Measurements from ENCODE around the gene SARNP.

Gene SARNP

GRCh38 chr12:55757701-55758100 lies 59.8 kb downstream of the SARNP start:
- DNase-seq (ENCODE audit: low spot score in 2 of 2), result no peak
- H3K36me3 ChIP-seq (replicated peaks), result peaks cover 58% of the 10 kb centered on the region
- in situ Hi-C loops (cut with MboI; ENCODE audit: low sequenced_read_pairs), result no loop called here

GRCh38 chr12:55755246-55755645 lies 62.3 kb downstream of the SARNP start:
- H3K9me3 ChIP-seq, result no peaks in the 10 kb centered on the region
- peaks cover 75% of the 10 kb centered on the region for H3K36me3 ChIP-seq (replicated peaks)
- H3K4me1 ChIP-seq, result no peaks in the 10 kb centered on the region; the same call in 1 of the 2 replicates
- no peak for DNase-seq (ENCODE audit: low spot score in 2 of 2)
- in situ Hi-C loops (cut with MboI; ENCODE audit: low sequenced_read_pairs), result no loop called here
- H3K4me3 ChIP-seq, result no peak overlapping the region
- H3K27me3 ChIP-seq (ENCODE audit: low read depth), result no peaks in the 10 kb centered on the region

More at GRCh38 chr12:55757701-55758100, 59.8 kb downstream of the SARNP start:
- H3K4me3 ChIP-seq, result no peak overlapping the region
- H3K27me3 ChIP-seq (ENCODE audit: low read depth), result no peaks in the 10 kb centered on the region
- H3K4me1 ChIP-seq, result no peaks in the 10 kb centered on the region; the same call in 1 of the 2 replicates
- H3K9me3 ChIP-seq, result no peaks in the 10 kb centered on the region

GRCh38 chr12:55748230-55748993 lies 69.1 kb downstream of the SARNP start:
- H3K4me1 ChIP-seq, result peaks cover 18% of the 10 kb centered on the region
- no peak for DNase-seq (ENCODE audit: low spot score in 2 of 2)
- in situ Hi-C loops (cut with MboI; ENCODE audit: low sequenced_read_pairs), result no loop called here
- H3K27me3 ChIP-seq (ENCODE audit: low read depth), result no peaks in the 10 kb centered on the region
- no peak overlapping the region for H3K4me3 ChIP-seq
- no peaks in the 10 kb centered on the region for H3K9me3 ChIP-seq
- peaks cover 46% of the 10 kb centered on the region for H3K36me3 ChIP-seq (replicated peaks)

GRCh38 chr12:55746913-55747231 lies 70.7 kb downstream of the SARNP start:
- no peaks in the 10 kb centered on the region for H3K27me3 ChIP-seq (ENCODE audit: low read depth)
- peaks cover 31% of the 10 kb centered on the region for H3K36me3 ChIP-seq (replicated peaks)
- peaks cover 22% of the 10 kb centered on the region for H3K4me1 ChIP-seq
- in situ Hi-C loops (cut with MboI; ENCODE audit: low sequenced_read_pairs), result no loop called here
- H3K4me3 ChIP-seq, result no peak overlapping the region
- DNase-seq (ENCODE audit: low spot score in 2 of 2), result peak in 1 of 2 experiments; percentile 84
- H3K9me3 ChIP-seq, result no peaks in the 10 kb centered on the region

GRCh38 chr12:55746174-55746912 lies 71.2 kb downstream of the SARNP start:
- H3K9me3 ChIP-seq, result no peaks in the 10 kb centered on the region
- peaks cover 22% of the 10 kb centered on the region for H3K4me1 ChIP-seq
- peak overlapping the region; percentile 23 for H3K4me3 ChIP-seq
- in situ Hi-C loops (cut with MboI; ENCODE audit: low sequenced_read_pairs), result no loop called here
- peaks cover 26% of the 10 kb centered on the region for H3K36me3 ChIP-seq (replicated peaks)
- H3K27me3 ChIP-seq (ENCODE audit: low read depth), result no peaks in the 10 kb centered on the region
- no peak for DNase-seq (ENCODE audit: low spot score in 2 of 2)

GRCh38 chr12:55745361-55746173 lies 72.0 kb downstream of the SARNP start:
- peak; percentile 92 to 99 for DNase-seq (ENCODE audit: low spot score in 2 of 2)
- H3K36me3 ChIP-seq (replicated peaks), result peaks cover 18% of the 10 kb centered on the region
- in situ Hi-C loops (cut with MboI; ENCODE audit: low sequenced_read_pairs), result no loop called here
- H3K9me3 ChIP-seq, result no peaks in the 10 kb centered on the region
- peaks cover 22% of the 10 kb centered on the region for H3K4me1 ChIP-seq
- peak overlapping the region; percentile 77 for H3K4me3 ChIP-seq
- H3K27me3 ChIP-seq (ENCODE audit: low read depth), result no peaks in the 10 kb centered on the region

- Histone ChIP-seq H3K4me1 (peaks cover 22% of the 10 kb centered on the region), H3K36me3 (replicated peaks) (peaks cover 9% of the 10 kb centered on the region), H3K4me3 (peak overlapping the region; percentile 77), H3K9me3 (no peaks in the 10 kb centered on the region), H3K27me3 (ENCODE audit: low read depth) (no peaks in the 10 kb centered on the region)
- DNase-seq (ENCODE audit: low spot score in 2 of 2), result no peak
- in situ Hi-C loops (cut with MboI; ENCODE audit: low sequenced_read_pairs), result no loop called here
Measured at GRCh38 chr12:55744340-55745030, 73.0 kb downstream of the SARNP start.

- H3K4me1 ChIP-seq, result peaks cover 22% of the 10 kb centered on the region
- H3K27me3 ChIP-seq (ENCODE audit: low read depth), result no peaks in the 10 kb centered on the region
- DNase-seq (ENCODE audit: low spot score in 2 of 2), result peak; percentile 50 to 69
- peak overlapping the region; percentile 77 for H3K4me3 ChIP-seq
- H3K36me3 ChIP-seq (replicated peaks), result peaks cover 6% of the 10 kb centered on the region
- H3K9me3 ChIP-seq, result no peaks in the 10 kb centered on the region
- in situ Hi-C loops (cut with MboI; ENCODE audit: low sequenced_read_pairs), result no loop called here
Measured at GRCh38 chr12:55743406-55744339, 73.9 kb downstream of the SARNP start.

GRCh38 chr12:55742719-55743405 lies 74.7 kb downstream of the SARNP start, which contains the start of gene GDF11:
TSS of gene GDF11 (plus strand) at chr12:55743122. CDS start at chr12:55743317, 195 bp downstream.
- Histone ChIP-seq H3K27me3 (ENCODE audit: low read depth) (no peaks in the 10 kb centered on the region), H3K4me3 (peak within 1 kb of the TSS; percentile 77), H3K9me3 (no peaks in the 10 kb centered on the region), H3K4me1 (peaks cover 23% of the 10 kb centered on the region), H3K36me3 (replicated peaks) (peaks cover 6% of the 10 kb centered on the region; the same call in 1 of the 2 replicates)
- DNase-seq (ENCODE audit: low spot score in 2 of 2), result peak; percentile 82 to 90
- in situ Hi-C loops (cut with MboI; ENCODE audit: low sequenced_read_pairs), result no loop called here

GRCh38 chr12:55741931-55742680 lies 75.4 kb downstream of the SARNP start:
- Histone ChIP-seq H3K27me3 (ENCODE audit: low read depth) (no peaks in the 10 kb centered on the region), H3K4me3 (peak overlapping the region; percentile 19), H3K4me1 (peaks cover 22% of the 10 kb centered on the region), H3K36me3 (replicated peaks) (no peaks in the 10 kb centered on the region), H3K9me3 (no peaks in the 10 kb centered on the region)
- in situ Hi-C loops (cut with MboI; ENCODE audit: low sequenced_read_pairs), result no loop called here
- DNase-seq (ENCODE audit: low spot score in 2 of 2), result no peak

GRCh38 chr12:55739025-55739378 lies 78.5 kb downstream of the SARNP start:
- Histone ChIP-seq H3K36me3 (replicated peaks) (no peaks in the 10 kb centered on the region), H3K4me1 (peaks cover 14% of the 10 kb centered on the region), H3K4me3 (no peak overlapping the region), H3K27me3 (ENCODE audit: low read depth) (no peaks in the 10 kb centered on the region), H3K9me3 (no peaks in the 10 kb centered on the region)
- no peak for DNase-seq (ENCODE audit: low spot score in 2 of 2)
- in situ Hi-C loops (cut with MboI; ENCODE audit: low sequenced_read_pairs), result loop anchor here (5.0 to 10.0 kb wide), 2 partner anchors 188 to 376 kb away; partner anchors contain the start of genes PYM1, RPL41 and ZC3H10
